ENCODE data around the gene GLTPD2.

The GLTPD2 gene

DNA sequence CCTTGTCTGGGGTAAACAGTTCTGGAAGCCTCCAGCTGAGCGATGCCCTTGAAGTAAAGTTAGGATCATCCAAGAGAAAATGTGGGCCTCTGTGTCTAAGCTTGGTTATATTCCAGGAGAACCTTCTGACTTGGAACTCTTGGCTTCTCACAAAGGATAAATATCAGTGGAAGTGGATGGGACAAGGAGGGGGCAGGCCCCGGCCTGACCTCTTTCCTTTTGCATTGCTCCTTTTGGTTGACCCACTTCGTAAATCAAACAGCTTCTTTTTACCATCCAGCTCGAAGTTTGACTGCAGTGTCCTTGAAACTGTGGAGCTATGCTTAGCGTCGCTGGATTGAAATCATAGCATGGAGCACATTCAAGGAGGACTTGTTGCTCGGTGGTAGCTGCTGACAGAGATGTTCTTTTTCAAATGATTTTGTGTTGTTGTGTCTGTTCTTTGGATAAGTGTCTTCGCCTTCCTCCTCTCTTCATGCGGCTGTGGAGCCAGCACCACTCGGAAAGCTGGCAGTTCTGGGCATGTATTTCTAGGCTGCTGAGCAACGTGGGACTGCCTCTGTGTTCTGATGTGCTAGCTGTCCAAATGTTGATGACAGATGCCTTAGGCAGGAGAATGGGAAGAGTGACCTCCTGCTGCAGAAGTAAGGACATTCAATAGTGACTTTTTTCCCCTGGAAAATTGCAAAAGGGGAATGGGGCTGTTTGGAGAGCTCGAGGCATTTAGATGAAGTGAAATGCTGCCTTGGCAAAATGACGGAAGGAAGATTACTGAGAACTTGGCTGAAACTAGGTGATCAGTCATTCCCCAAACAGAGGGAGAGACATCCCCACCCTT lies 48.9 kb downstream of the GLTPD2 start:
- no peak overlapping the region for H3K4me2 ChIP-seq (ENCODE audit: low read depth, low read length, poor library complexity, severe bottlenecking)

DNA sequence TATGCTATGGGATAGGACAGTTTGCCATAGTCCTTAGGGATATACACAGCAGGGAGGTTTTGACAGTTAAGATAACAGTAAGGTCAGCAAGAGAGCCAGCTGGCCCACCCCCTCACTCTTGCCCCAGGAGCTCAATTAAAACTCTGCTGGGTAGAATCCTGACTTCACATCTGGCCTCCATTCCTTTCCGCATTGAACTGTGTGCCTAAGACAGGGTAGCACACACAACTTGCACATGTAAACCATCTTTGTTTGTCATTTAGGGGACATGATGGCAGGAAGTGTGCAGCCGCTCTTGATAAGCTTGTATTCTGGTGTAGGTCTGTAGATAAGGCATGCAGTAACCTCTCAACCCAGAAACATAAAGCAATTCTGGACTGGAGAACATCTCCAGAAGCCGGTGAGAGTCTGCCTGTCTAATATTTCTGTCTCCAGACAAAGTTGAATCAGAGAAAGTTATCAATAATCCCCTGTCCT lies 49.6 kb downstream of the GLTPD2 start:
- Histone ChIP-seq H3K79me2 (ENCODE audit: insufficient read depth, low read length) (peaks cover 68% of the 10 kb centered on the region), H4K20me1 (ENCODE audit: low read depth, low read length) (0 out of 2 replicates have a peak, but pooled peaks cover 3% of the 10 kb centered on the region), H3K9me2 (replicated peaks; ENCODE audit: insufficient read depth, low read length) (no peaks in the 10 kb centered on the region), H3K36me3 (ENCODE audit: low read length) (no peaks in the 10 kb centered on the region), H3K27ac (ENCODE audit: low read depth, low read length) (no peak overlapping the region), H3F3A (ENCODE audit: insufficient read depth) (0 out of 2 replicates have a peak, but pooled peaks cover 6% of the 10 kb centered on the region), H3K4me3 (ENCODE audit: insufficient read depth, low read length, poor library complexity, severe bottlenecking) (no peak overlapping the region), H3K27me3 (ENCODE audit: low read length) (no peaks in the 10 kb centered on the region), H2AFZ (ENCODE audit: low read depth, low read length, severe bottlenecking) (no peak overlapping the region), H3K9me3 (ENCODE audit: insufficient read depth, low read length) (no peaks in the 10 kb centered on the region), H3K9ac (ENCODE audit: low read length) (no peak overlapping the region), H3K4me2 (ENCODE audit: low read depth, low read length, poor library complexity, severe bottlenecking) (no peak overlapping the region)
- no peak for TF ChIP-seq CTCF (IDR thresholded peaks at IDR 0.05; ENCODE audit: insufficient read depth, low read length, poor library complexity, severe bottlenecking)
- TF ChIP-seq EZH2phosphoT487 (conservative IDR thresholded peaks at IDR 0.05; ENCODE audit: low read length): no peak

More for the DNA sequence above, 48.9 kb downstream of the GLTPD2 start:
- Histone ChIP-seq H3K9me2 (replicated peaks; ENCODE audit: insufficient read depth, low read length) (no peaks in the 10 kb centered on the region), H3K9me3 (ENCODE audit: insufficient read depth, low read length) (no peaks in the 10 kb centered on the region), H3K9ac (ENCODE audit: low read length) (no peak overlapping the region), H3K27me3 (ENCODE audit: low read length) (no peaks in the 10 kb centered on the region), H3K27ac (ENCODE audit: low read depth, low read length) (no peak overlapping the region), H3F3A (ENCODE audit: insufficient read depth) (0 out of 2 replicates have a peak, but pooled peaks cover 6% of the 10 kb centered on the region), H3K79me2 (ENCODE audit: insufficient read depth, low read length) (peaks cover 64% of the 10 kb centered on the region), H4K20me1 (ENCODE audit: low read depth, low read length) (0 out of 2 replicates have a peak, but pooled peaks cover 3% of the 10 kb centered on the region), H3K4me3 (ENCODE audit: insufficient read depth, low read length, poor library complexity, severe bottlenecking) (no peak overlapping the region), H3K36me3 (ENCODE audit: low read length) (no peaks in the 10 kb centered on the region), H2AFZ (ENCODE audit: low read depth, low read length, severe bottlenecking) (no peak overlapping the region)
- TF ChIP-seq EZH2phosphoT487 (conservative IDR thresholded peaks at IDR 0.05; ENCODE audit: low read length) (no peak), CTCF (IDR thresholded peaks at IDR 0.05; ENCODE audit: insufficient read depth, low read length, poor library complexity, severe bottlenecking) (no peak)

DNA sequence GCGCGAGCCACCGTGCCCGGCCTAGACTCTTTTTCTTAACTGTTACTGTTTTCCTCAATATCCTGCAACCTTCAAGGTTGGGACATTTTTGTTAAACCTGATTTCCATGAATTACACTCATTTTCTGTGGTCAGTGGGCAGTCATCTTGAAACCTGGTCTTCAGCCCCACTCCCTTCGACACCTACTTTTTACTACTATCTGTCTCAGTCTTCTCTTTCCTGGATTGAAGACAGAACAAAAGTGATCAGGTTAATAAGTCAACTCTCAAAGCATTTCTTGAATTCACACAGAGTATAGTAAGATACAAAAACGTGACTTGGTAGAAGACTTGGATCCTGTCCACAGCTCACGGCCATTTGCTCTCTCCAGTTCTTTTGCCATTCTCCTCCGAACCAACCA lies 50.5 kb downstream of the GLTPD2 start:
- no peaks in the 10 kb centered on the region for H3K9me2 ChIP-seq (replicated peaks; ENCODE audit: insufficient read depth, low read length)
- H3K36me3 ChIP-seq (ENCODE audit: low read length): no peaks in the 10 kb centered on the region
- no peak overlapping the region for H2AFZ ChIP-seq (ENCODE audit: low read depth, low read length, severe bottlenecking)
- H3F3A ChIP-seq (ENCODE audit: insufficient read depth): 0 out of 2 replicates have a peak, but pooled peaks cover 2% of the 10 kb centered on the region
- peaks cover 63% of the 10 kb centered on the region for H3K79me2 ChIP-seq (ENCODE audit: insufficient read depth, low read length)
- no peaks in the 10 kb centered on the region for H3K27me3 ChIP-seq (ENCODE audit: low read length)
- no peak overlapping the region for H3K27ac ChIP-seq (ENCODE audit: low read depth, low read length)
- no peak overlapping the region for H3K4me2 ChIP-seq (ENCODE audit: low read depth, low read length, poor library complexity, severe bottlenecking)
- TF ChIP-seq EZH2phosphoT487 (conservative IDR thresholded peaks at IDR 0.05; ENCODE audit: low read length) (no peak), CTCF (IDR thresholded peaks at IDR 0.05; ENCODE audit: insufficient read depth, low read length, poor library complexity, severe bottlenecking) (no peak)
- H3K9me3 ChIP-seq (ENCODE audit: insufficient read depth, low read length): no peaks in the 10 kb centered on the region
- H4K20me1 ChIP-seq (ENCODE audit: low read depth, low read length): 0 out of 2 replicates have a peak, but pooled peaks cover 3% of the 10 kb centered on the region
- no peak overlapping the region for H3K9ac ChIP-seq (ENCODE audit: low read length)
- H3K4me3 ChIP-seq (ENCODE audit: insufficient read depth, low read length, poor library complexity, severe bottlenecking): no peak overlapping the region
